ENCODE results near the gene MUC20.
"Not testable (repeated sequence)": the region's sequence is repeated elsewhere in the genome, so short reads cannot be mapped to it uniquely, and the experiment has no call there.

The MUC20 gene

DNA sequence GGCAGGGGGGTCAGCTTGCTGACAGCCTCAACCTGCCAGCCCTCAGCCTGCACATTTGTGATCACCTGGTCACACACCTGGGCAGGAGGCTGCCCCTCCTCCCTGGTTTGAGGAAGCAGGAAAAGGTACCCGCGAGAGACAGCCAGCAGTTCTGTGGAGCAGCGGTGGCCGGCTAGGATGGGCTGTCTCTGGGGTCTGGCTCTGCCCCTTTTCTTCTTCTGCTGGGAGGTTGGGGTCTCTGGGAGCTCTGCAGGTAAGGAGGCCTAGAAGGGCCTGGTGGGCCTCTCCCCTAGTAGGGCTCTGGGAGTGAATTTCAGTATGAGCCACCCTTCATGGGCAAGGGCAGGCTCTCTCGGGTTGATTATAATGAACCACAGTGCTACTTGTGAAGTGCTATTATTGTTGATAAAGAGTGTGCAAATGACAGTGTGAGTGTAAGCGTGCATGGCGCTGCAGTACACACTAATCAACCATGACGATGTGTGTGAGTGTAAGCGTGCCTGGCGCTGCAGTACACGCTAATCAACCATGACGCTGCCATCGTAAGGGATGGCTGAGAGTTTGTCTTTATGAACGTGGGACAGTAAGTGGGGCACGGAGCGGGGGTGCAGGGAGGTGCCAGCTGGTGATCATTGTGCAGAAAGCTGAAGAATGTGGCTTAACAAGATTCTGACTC is at the start of gene MUC20:
Gene MUC20 (plus strand): TSS at position 148 of the 676 bp plus-strand sequence. CDS start 30 bp downstream, at position 178.
- not testable (repeated sequence) for DNase-seq

DNA sequence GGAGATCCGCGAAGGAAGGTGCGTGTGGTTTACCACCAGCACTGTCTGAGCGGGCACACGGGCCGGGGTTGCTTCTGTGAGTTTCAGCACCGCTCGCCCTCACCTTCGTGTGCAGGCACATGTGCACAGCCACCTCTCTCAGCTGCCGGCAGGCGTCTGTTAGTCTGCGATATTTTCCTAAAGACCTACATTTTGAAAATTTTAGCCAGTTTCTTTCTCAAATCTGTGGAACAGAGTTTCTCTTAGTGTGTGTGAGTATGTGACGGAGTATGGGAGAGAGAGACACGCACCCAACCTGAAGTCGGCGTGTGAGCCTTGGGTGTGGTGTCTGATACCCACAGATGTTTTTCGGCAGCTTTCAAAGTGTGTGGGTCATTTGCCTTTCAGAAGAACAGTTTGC is 49.5 kb upstream of the MUC20 start:
- not testable (repeated sequence) for DNase-seq

GRCh38 chr3:195673711-195674110 is 47.1 kb upstream of the MUC20 start:
- peak; percentile 32 for DNase-seq

DNA sequence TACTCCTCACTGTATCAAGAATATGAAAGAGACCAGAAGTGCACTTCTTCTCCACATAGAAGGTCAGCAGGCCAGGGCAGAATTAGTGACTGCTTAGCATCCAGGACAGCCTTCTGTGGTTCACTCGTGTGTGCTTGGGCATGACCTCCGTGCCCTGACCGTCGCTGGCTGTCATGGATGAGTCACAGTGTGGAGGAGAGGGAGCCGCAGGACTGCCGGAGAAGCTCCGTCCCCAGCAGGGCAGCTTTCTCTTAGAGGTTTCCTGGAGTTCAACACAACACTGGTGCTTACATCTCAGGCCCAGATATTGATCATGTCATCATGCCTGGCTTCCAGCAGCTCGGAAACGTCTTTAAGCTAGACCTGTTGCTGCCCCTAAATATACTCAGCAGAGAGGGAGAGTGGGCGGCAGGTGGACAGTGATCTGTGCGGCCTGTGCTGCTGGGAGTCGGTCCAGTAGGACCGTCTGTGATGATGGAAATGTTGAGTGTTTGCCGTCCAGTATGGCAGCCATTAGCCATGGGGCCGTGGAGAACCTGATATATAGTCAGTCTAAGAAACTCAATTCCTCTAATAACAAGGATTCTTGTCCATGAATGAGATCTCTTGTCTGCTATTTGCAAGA is 42.3 kb upstream of the MUC20 start:
- peak; percentile 42 for DNase-seq

- peak; percentile 33 for DNase-seq
Observed at GRCh38 chr3:195680690-195681089, 40.1 kb upstream of the MUC20 start.

- not testable (repeated sequence) for DNase-seq
Observed at GRCh38 chr3:195681458-195682103, 39.2 kb upstream of the MUC20 start.

DNA sequence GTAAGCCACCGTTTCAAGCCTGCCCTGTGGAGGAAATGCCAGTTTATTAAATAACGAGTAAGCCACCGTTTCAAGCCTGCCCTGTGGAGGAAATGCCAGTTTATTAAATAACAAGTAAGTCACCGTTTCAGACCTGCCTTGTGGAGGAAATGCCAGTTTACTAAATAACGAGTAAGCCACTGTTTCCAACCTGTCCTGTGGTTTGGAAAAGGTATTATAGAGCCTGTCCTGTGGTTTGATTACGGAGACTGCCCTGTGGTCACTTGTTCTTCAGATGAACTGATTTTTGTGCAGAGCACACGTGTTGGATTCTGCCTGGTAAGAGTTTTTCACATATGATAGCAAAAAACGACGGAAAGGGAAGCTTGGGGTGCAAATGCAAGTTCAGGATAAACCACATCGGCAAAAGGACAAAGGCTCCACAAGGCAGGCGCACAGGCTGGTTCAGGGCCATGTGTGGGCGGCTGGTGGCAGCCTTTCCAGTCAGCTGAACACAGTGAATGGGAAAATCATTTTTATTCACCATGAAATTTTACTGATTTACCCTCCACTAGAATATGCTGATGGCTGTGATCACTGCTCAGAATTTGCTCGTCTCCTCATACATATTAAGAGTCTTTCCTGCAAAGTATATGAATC is 38.6 kb upstream of the MUC20 start:
- DNase-seq: peak; percentile 3

- peak; percentile 51 for DNase-seq
Observed at GRCh38 chr3:195683722-195684526, 36.9 kb upstream of the MUC20 start.

DNA sequence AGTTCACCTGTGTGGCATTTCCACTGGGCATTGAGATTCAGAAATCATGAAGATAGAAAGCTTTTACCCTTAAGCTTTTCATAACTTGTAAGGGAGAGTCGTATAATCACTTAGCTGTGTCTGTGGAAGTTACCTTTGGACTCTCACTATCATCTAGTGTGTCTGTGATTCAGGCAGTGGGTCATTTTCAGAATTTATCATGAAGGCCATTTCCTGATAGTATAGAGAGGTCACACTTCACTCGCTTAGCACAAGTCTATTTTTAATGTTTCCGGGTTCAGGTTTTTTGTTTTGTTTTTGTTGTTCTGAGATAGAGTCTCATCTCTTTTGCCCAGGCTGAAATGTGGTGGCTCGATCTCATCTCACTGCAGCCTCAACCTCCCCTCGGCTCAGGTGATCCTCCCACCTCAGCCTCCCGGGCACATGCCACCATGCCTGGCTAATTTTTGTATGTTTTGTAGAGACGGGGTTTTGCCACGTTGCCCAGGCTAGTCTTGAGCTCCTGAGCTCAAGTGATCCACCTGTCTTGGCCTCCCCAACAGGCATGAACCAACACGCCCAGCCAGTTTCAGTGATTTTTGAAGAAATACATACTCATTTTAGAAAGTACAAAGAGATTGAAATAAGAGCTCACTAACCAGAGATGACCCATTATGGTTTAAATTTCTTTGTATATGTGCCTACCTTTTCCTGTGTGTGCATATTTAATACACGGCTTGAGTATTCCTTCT is 36.1 kb upstream of the MUC20 start:
- not testable (repeated sequence) for DNase-seq

DNA sequence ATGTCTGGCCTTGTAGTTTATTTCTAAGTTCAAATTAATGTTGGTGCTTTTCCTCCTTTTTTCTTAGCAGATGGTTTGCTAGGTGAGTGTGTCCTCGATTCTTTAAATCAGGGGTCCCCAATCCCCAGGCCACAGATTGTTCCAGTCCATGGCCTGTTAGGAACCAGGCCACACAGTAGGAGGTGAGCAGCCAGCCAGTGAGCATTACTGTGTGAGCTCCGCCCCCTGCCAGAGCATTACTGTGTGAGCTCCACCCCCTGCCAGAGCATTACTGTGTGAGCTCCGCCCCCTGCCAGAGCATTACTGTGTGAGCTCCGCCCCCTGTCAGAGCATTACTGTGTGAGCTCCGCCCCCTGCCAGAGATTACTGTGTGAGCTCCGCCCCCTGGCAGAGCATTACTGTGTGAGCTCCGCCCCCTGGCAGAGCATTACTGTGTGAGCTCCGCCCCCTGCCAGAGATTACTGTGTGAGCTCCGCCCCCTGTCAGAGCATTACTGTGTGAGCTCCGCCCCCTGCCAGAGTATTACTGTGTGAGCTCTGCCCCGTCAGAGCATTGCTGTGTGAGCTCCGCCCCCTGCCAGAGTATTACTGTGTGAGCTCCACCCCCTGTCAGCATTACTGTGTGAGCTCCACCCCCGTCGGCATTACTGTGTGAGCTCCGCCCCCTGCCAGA is 34.1 kb upstream of the MUC20 start:
- DNase-seq: not testable (repeated sequence)

GRCh38 chr3:195687209-195687760 is 33.5 kb upstream of the MUC20 start:
- peak; percentile 52 for DNase-seq

GRCh38 chr3:195688471-195689183 is 32.2 kb upstream of the MUC20 start:
- not testable (repeated sequence) for DNase-seq

DNA sequence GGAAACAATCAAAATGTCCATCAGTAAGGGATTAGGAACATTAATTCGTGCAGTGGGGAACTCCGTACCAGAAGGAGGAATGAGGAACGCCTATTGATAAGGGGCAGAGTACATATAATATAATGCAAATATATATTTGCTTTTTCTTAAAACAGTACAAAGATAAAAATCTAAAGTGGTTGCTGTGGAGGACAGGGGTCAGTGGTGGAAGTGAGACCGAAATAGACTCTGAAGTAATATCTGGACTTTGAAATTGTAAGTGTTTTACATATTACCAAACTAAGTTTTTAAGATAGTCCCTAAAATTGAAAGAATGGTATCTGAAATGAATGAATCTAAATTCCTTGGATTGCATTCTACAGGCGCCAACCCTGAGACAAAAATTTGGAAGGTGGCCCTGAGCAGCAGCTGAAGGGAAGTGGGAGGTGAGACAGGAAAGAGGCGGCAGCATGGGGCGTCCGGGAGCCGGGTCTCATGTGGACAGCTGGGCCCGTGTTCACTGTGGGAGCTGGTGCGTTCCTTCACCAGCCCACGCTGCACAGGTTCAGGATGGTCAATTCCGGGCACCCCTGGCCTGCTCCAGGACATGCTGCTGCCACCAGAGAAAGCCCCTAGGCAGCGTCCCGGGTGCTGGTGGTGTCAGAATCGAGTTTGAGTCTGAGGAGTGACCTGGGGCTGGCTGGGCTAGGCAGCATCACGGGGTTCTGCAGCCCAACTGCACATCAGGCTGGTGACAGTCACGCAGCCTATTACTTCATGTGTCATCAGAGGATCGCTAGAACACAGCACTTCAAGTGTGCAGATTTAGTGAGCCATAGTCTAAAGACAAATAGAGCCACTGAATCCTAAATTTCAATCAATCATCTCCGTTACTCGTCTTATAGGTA is 31.4 kb upstream of the MUC20 start:
- DNase-seq: peak; percentile 52

GRCh38 chr3:195690951-195691350 is 29.8 kb upstream of the MUC20 start:
- DNase-seq: no peak

DNA sequence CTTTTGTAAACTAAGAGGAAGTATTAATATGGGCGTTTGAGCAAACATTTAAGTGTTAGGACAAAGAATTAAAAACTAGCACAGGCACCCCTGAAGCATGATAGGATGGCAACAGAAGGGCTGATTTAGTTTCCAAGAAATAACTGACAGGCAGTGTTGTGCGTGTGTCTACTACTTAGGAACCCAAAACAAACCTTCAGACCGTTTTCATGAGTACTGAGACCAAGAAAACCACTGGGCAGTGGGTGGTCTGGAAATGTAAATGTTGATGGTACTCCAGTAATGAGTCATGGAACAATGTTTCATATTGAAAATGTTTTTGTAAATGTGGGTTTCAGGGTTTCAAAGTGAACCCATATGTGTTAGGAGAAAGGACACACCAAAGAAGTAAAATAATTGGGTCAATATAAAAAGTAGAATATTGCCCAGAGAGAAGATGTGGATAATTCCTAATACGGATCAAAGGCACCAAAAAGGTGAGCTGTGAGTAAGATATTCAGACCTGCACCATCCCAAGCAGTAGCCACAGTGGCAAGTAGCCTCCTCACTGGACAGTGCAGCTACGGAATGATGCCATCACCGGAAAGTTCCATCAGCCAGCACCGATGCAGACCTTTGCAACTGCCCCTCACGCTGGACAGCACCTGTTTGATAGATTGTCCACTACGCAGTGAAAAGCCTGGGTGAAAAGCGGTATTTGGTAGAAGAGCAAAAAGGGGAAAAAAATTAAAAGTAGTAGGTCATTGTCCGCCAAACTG is 29.0 kb upstream of the MUC20 start:
- DNase-seq: not testable (repeated sequence)

GRCh38 chr3:195692354-195692685 is 28.5 kb upstream of the MUC20 start:
- no peak for DNase-seq

- no peak for DNase-seq
Observed at GRCh38 chr3:195692781-195693427, 27.9 kb upstream of the MUC20 start.
